Tibial nerve (tissue), 4 donors: Measurements from ENCODE around the gene CC2D2A. TPM values are rescaled to one million over a fixed set of nuclear protein-coding genes. Genes with fewer than 3 reads are reported as not detected.
A peak's percentile ranks its signal among the peaks of the same experiment; 100 is the strongest.

Experiments
- DNase-seq, 2 donors: peaks; one replicate each; pipeline ENCODE4 v3.0.0-alpha.2; 2019; ENCODE audit warnings: low spot score in 2 of 2
- H3K27ac ChIP-seq, 4 donors: fragments of 200-600 bp; sonication (generic) in 3 of 4; one replicate each; pipeline ENCODE4 v1.5.1; 2017 to 2019; ENCODE audit warnings: mild to moderate bottlenecking in 1 of 4
- H3K27me3 ChIP-seq, 2 donors: fragments of 200-600 bp; sonication (generic) in 1 of 2; one replicate each; pipeline versions ENCODE4 v1.5.1 to v1.6.0; 2017 to 2019
- H3K36me3 ChIP-seq, 3 donors: fragments of 200-600 bp; sonication (generic); one replicate each; pipeline ENCODE4 v1.5.1; 2018 to 2019
- H3K4me1 ChIP-seq, 4 donors: fragments of 200-600 bp; sonication (generic) in 3 of 4; one replicate each; pipeline ENCODE4 v1.5.1; 2017 to 2019
- H3K4me3 ChIP-seq, 4 donors: fragments of 200-600 bp; sonication (generic) in 3 of 4; one replicate each; pipeline ENCODE4 v1.5.1; 2017 to 2019; ENCODE audit warnings: mild to moderate bottlenecking in 1 of 4, moderate library complexity in 1 of 4
- H3K9me3 ChIP-seq, 4 donors: fragments of 200-600 bp; sonication (generic) in 3 of 4; one replicate each; pipeline ENCODE4 v1.5.1; 2017 to 2019
- CTCF ChIP-seq, 5 experiments: fragments of 200-600 bp in 3 of 5; fragments of 450-650 bp in 2 of 5; sonication (generic) in 3 of 5; IDR thresholded peaks; one replicate each; pipeline ENCODE4 v1.5.1; 2016 to 2019; ENCODE audit warnings: antibody characterized with exemption in 5 of 5, mild to moderate bottlenecking in 3 of 5, moderate library complexity in 2 of 5
- EP300 ChIP-seq, 2 donors: sonication (generic); formaldehyde crosslinking; IDR thresholded peaks; one replicate each; pipeline ENCODE4 v1.6.1; 2017; ENCODE audit warnings: antibody characterized with exemption in 2 of 2, mild to moderate bottlenecking in 1 of 2
- POLR2A ChIP-seq, 2 donors: fragments of 450-650 bp; IDR thresholded peaks; one replicate each; pipeline ENCODE4 v1.6.1; 2017; ENCODE audit warnings: antibody characterized with exemption in 2 of 2, mild to moderate bottlenecking in 2 of 2, moderate library complexity in 2 of 2
- WGBS, 2 donors: methylation state at CpG; one replicate each; pipeline ENCODE4 v1.1.5; 2018; 5-methylcytosine and 5-hydroxymethylcytosine counted together
- total RNA-seq, 4 donors: library from RNA; depleted of rRNA; stranded (reverse); fragments of >200 nt; gene quantifications; one replicate each; pipeline ENCODE4 v1.1.0, GENCODE V29; 2016

Gene CC2D2A
- total RNA-seq, 4 donors from 2014 or later, result 29.5 to 47.9 (median 38.4) TPM

GRCh38 chr4:15479913-15480185, 10.2 kb downstream of the CC2D2A start:
- H3K36me3 ChIP-seq, result peaks cover 0 to 43% (median 0%) of the 10 kb centered on the region in 3 donors
- DNase-seq, result no peak
- 11 to 29% methylated on average over 3 of the region's 3 CpGs for WGBS, 2 donors
- H3K27me3 ChIP-seq, result no peaks in the 10 kb centered on the region
- TF ChIP-seq POLR2A (IDR thresholded peaks at IDR 0.05) (no peak), EP300 (IDR thresholded peaks at IDR 0.05) (no peak), CTCF (IDR thresholded peaks at IDR 0.05) (no peak)
- no peaks in the 10 kb centered on the region for H3K9me3 ChIP-seq
- H3K4me1 ChIP-seq, result peaks cover 0 to 45% (median 4%) of the 10 kb centered on the region in 4 donors
- H3K4me3 ChIP-seq, result peak overlapping the region; percentile 38 to 56 (median 43)
- peak overlapping the region; percentile 35 to 85 (median 70) for H3K27ac ChIP-seq

DNA sequence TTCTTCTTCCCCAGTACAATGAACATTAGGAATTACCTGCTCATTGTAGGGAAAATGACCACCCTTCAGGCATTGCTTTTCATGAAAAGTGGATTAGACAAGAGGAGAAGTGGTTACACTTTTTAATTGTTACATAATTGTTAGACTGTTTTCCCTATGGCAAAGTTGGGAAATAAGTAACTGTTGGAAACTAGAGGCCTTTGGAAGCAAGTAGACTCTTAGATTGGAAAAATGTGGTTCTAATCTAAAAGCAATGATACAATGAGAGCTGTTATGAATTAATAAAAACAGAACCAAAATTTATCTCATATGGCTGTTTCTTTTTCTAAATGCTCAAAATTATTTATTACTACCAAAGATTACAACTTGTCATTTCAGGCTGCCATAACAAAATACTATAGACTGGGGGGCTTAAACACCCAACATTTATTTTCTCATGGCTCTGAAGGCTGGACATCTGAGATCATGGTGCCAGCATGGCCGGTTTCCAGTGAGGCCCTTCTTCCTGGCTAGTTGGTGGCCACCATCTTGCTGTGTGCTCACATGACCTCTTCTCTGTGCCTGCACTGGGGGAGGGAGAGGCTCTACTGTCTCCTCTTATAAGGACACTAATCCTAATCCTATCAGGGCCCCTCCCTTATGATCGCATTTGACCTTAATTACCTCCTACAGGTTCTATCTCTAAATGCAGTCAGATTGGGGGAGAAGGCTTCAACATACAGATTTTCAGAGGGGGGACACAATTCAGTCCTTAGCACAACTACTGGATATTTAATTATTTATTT, 12.5 kb downstream of the CC2D2A start:
- WGBS, 2 donors, result 92 to 95% methylated on average over 2 of the region's 2 CpGs
- Histone ChIP-seq H3K9me3 (peaks cover 0 to 18% (median 1%) of the 10 kb centered on the region in 4 donors), H3K4me3 (no peak overlapping the region), H3K4me1 (peaks cover 0 to 45% (median 4%) of the 10 kb centered on the region in 4 donors), H3K27me3 (no peaks in the 10 kb centered on the region), H3K36me3 (peaks cover 0 to 47% (median 0%) of the 10 kb centered on the region in 3 donors), H3K27ac (peak overlapping the region in 2 of 4 donors; percentile 33 to 44)
- DNase-seq, result no peak
- TF ChIP-seq EP300 (IDR thresholded peaks at IDR 0.05), result no peak
- TF ChIP-seq CTCF (IDR thresholded peaks at IDR 0.05), result no peak
- no peak for TF ChIP-seq POLR2A (IDR thresholded peaks at IDR 0.05)

DNA sequence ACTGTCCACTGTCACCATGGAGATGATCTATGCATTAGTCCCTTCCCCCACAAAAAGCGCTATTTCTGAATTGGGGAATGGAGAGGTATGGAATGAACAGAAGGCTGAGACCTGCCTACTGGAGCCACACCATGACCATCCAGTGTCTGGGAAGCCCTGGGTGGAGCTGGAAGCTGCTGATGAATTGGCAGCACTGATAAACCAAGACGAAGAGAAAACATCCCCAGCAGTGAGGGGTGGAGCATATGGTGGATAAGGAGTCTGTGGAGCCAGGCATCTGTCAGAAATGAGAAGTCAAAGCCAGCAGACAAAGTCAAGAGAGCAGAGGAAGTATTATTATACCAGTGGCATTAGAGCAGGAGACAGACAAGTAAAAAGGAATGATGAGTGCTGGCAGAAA, 13.2 kb downstream of the CC2D2A start:
- TF ChIP-seq POLR2A (IDR thresholded peaks at IDR 0.05) (no peak), CTCF (IDR thresholded peaks at IDR 0.05) (no peak), EP300 (IDR thresholded peaks at IDR 0.05) (no peak)
- DNase-seq, result no peak
- 81 to 83% methylated on average over 2 of the region's 2 CpGs for WGBS, 2 donors

GRCh38 chr4:15488136-15488535, 18.5 kb downstream of the CC2D2A start:
- Histone ChIP-seq H3K36me3 (peaks cover 0 to 40% (median 0%) of the 10 kb centered on the region in 3 donors), H3K27me3 (no peaks in the 10 kb centered on the region), H3K4me3 (no peak overlapping the region), H3K9me3 (peaks cover 0 to 34% (median 9%) of the 10 kb centered on the region in 4 donors), H3K27ac (peak overlapping the region in 2 of 4 donors; percentile 80 to 82), H3K4me1 (peaks cover 0 to 25% (median 0%) of the 10 kb centered on the region in 4 donors)
- TF ChIP-seq CTCF (IDR thresholded peaks at IDR 0.05) (no peak), POLR2A (IDR thresholded peaks at IDR 0.05) (no peak), EP300 (IDR thresholded peaks at IDR 0.05) (no peak)
- no peak for DNase-seq

More for the DNA sequence above, 13.2 kb downstream of the CC2D2A start:
- H3K27me3 ChIP-seq, result no peaks in the 10 kb centered on the region
- H3K4me1 ChIP-seq, result peaks cover 0 to 45% (median 4%) of the 10 kb centered on the region in 4 donors
- H3K9me3 ChIP-seq, result peaks cover 0 to 25% (median 5%) of the 10 kb centered on the region in 4 donors
- H3K4me3 ChIP-seq, result no peak overlapping the region
- peaks cover 0 to 50% (median 0%) of the 10 kb centered on the region in 3 donors for H3K36me3 ChIP-seq
- H3K27ac ChIP-seq, result peak overlapping the region in 2 of 4 donors; percentile 33 to 44
